K562 (cell line): ENCODE results near the gene URI1.

Experiments used
- EP400 ChIP-seq: fragments of 450-650 bp; IDR thresholded peaks from 2 replicates; pipeline ENCODE4 v1.6.1; 2017; ENCODE audit warnings: antibody characterized with exemption, mild to moderate bottlenecking, moderate library complexity
- LEF1 ChIP-seq: fragments of 450-650 bp; IDR thresholded peaks from 2 replicates; pipeline ENCODE4 v1.6.1; 2016; ENCODE audit warnings: mild to moderate bottlenecking
- POLR2AphosphoS5 ChIP-seq: IDR thresholded peaks from 2 replicates; pipeline ENCODE4 v1.6.1; 2011; ENCODE audit warnings: mild to moderate bottlenecking, low read depth, low read length, moderate library complexity; ENCODE audit not compliant: control insufficient read depth, insufficient read depth
- POLR2H ChIP-seq: IDR thresholded peaks from 2 replicates; pipeline ENCODE4 v1.6.1; 2016; ENCODE audit warnings: missing genetic modification characterization, low read depth, mild to moderate bottlenecking, control low read depth, missing compliant biosample characterization, moderate library complexity
- PRDM10 ChIP-seq: fragments of 450-650 bp; IDR thresholded peaks from 2 replicates; pipeline ENCODE4 v1.6.1; 2018; ENCODE audit not compliant: partially characterized antibody

- TF ChIP-seq POLR2AphosphoS5 = no peak
- no peak for TF ChIP-seq PRDM10
- no peak for TF ChIP-seq EP400
- TF ChIP-seq LEF1 = no peak
- no peak for TF ChIP-seq POLR2H (tag)
Measured at GRCh38 chr19:29918891-29919290, 23.1 kb upstream of the URI1 start.
